Common myeloid progenitor, CD34-positive (primary cell): ENCODE data around the gene SV2B.

Source experiments
- CTCF ChIA-PET: fragments of 350-600 bp; sonication (Branson Sonifier 250); formaldehyde crosslinking; loops from one replicate; lab custom pipeline; 2021; ENCODE audit warnings: antibody characterized with exemption; lab: Charles Lee
- POLR2A ChIA-PET: fragments of 350-600 bp; sonication (Branson Sonifier 250); formaldehyde crosslinking; loops from one replicate; lab custom pipeline; 2021; ENCODE audit warnings: antibody characterized with exemption; lab: Charles Lee
- DNase-seq, 3 donors: peaks; one replicate each; pipeline versions ENCODE4 v3.0.0 to v3.0.0-alpha.2; 2013
- H3K27ac ChIP-seq, 2 experiments: 1 replicate in 1 of 2; 2 replicates in 1 of 2; pipeline ENCODE4 v1.7.0; 2013; ENCODE audit warnings: inconsistent platforms in 2 of 2, low read length in 2 of 2, mild to moderate bottlenecking in 2 of 2, low read depth in 1 of 2, moderate library complexity in 1 of 2; ENCODE audit not compliant: severe bottlenecking in 2 of 2, insufficient read depth in 1 of 2, poor library complexity in 1 of 2
- H3K27me3 ChIP-seq, 5 experiments: replicated peaks in 2 of 5; 1 replicate in 3 of 5; 2 replicates in 2 of 5; pipeline versions ENCODE4 v1.6.1 to v1.7.0; 2013; ENCODE audit warnings: low read length in 4 of 5, mild to moderate bottlenecking in 2 of 5, moderate library complexity in 2 of 5, inconsistent platforms in 1 of 5; ENCODE audit not compliant: insufficient read depth in 5 of 5, control insufficient read depth in 4 of 5
- H3K36me3 ChIP-seq, 4 experiments: 1 replicate in 2 of 4; 2 replicates in 2 of 4; pipeline versions ENCODE4 v1.6.1 to v1.7.0; 2013; ENCODE audit warnings: low read length in 3 of 4, control low read depth in 1 of 4, mild to moderate bottlenecking in 1 of 4; ENCODE audit not compliant: control insufficient read depth in 4 of 4, insufficient read depth in 4 of 4
- H3K4me1 ChIP-seq, 4 experiments: 1 replicate in 3 of 4; 2 replicates in 1 of 4; pipeline versions ENCODE4 v1.6.1 to v1.7.1; 2013; ENCODE audit warnings: low read length in 3 of 4, mild to moderate bottlenecking in 3 of 4, control low read depth in 1 of 4, inconsistent platforms in 1 of 4, moderate library complexity in 1 of 4; ENCODE audit not compliant: control insufficient read depth in 4 of 4, insufficient read depth in 4 of 4; ENCODE audit errors: control extremely low read depth in 1 of 4
- H3K4me3 ChIP-seq, 7 experiments: 1 replicate in 4 of 7; 2 replicates in 3 of 7; pipeline versions ENCODE4 v1.5.1 to v1.7.0; 2013; ENCODE audit warnings: mild to moderate bottlenecking in 7 of 7, low read length in 6 of 7, moderate library complexity in 6 of 7, inconsistent platforms in 2 of 7, low read depth in 2 of 7, control low read depth in 1 of 7; ENCODE audit not compliant: insufficient read depth in 4 of 7, control insufficient read depth in 1 of 7; ENCODE audit errors: extremely low read depth in 1 of 7
- H3K9me3 ChIP-seq, 5 experiments: 1 replicate in 4 of 5; 2 replicates in 1 of 5; pipeline versions ENCODE4 v1.6.1 to v1.7.1; 2013; ENCODE audit warnings: low read length in 4 of 5, mild to moderate bottlenecking in 2 of 5, inconsistent platforms in 1 of 5, low read depth in 1 of 5, moderate library complexity in 1 of 5; ENCODE audit not compliant: control insufficient read depth in 4 of 5, insufficient read depth in 2 of 5; ENCODE audit errors: control extremely low read depth in 1 of 5
- WGBS: methylation state at CpG from one replicate; pipeline ENCODE4 v1.1.5; 2013; ENCODE audit not compliant: insufficient coverage; 5-methylcytosine and 5-hydroxymethylcytosine counted together

SV2B gene

DNA sequence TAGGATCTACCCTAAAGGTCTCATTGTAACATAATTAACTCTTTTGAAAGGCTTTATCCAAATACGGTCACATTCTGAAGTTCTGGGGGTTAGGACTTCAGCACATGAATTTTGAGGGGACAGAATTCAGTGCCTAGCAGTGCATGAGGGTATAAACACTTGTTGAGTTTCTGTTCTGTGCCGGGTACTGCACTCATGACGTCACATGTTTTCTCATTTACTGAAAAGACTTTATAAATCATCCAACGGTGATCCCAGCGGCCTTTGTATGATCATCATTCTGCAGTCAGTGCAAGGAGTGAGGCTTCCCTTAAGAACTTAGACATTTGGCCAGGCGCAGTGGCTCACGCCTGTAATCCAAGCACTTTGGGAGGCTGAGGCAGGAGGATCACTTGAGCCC lies 25.1 kb downstream of the SV2B start:
- Histone ChIP-seq H3K4me3 (no peak overlapping the region), H3K4me1 (no peaks in the 10 kb centered on the region), H3K36me3 (no peaks in the 10 kb centered on the region), H3K9me3 (no peaks in the 10 kb centered on the region), H3K27ac (no peak overlapping the region), H3K27me3 (peaks cover 0 to 39% (median 23%) of the 10 kb centered on the region in 5 experiments)
- ChIA-PET CTCF (no interaction called here), POLR2A (interaction anchor here (0.7 kb wide), 1 partner anchor 10 kb away, joined by 4 read pairs; no protein-coding TSS in a partner anchor)
- DNase-seq: no peak
- WGBS: 96% methylated on average over 7 of the region's 7 CpGs

GRCh38 chr15:91126080-91126479 lies 26.0 kb downstream of the SV2B start:
- CTCF ChIA-PET: no interaction called here
- POLR2A ChIA-PET: no interaction called here

GRCh38 chr15:91127236-91127955 lies 27.3 kb downstream of the SV2B start:
- no peak for DNase-seq
- H3K9me3 ChIP-seq: no peaks in the 10 kb centered on the region
- no peaks in the 10 kb centered on the region for H3K36me3 ChIP-seq
- ChIA-PET POLR2A (no interaction called here), CTCF (interaction anchor here (0.8 to 1.2 kb wide), 3 partner anchors 9 to 40 kb away, joined by 3 to 4 read pairs (median 4); no protein-coding TSS in a partner anchor)
- H3K4me3 ChIP-seq: no peak overlapping the region
- H3K27ac ChIP-seq: no peak overlapping the region
- 74% methylated on average over 7 of the region's 7 CpGs for WGBS
- H3K4me1 ChIP-seq: no peaks in the 10 kb centered on the region
- H3K27me3 ChIP-seq: peaks cover 0 to 30% (median 23%) of the 10 kb centered on the region in 5 experiments

More at GRCh38 chr15:91126080-91126479, 26.0 kb downstream of the SV2B start:
- H3K27me3 ChIP-seq: peaks cover 0 to 34% (median 26%) of the 10 kb centered on the region in 5 experiments
- no peak overlapping the region for H3K4me3 ChIP-seq
- no peak overlapping the region for H3K27ac ChIP-seq
- no peaks in the 10 kb centered on the region for H3K9me3 ChIP-seq
- H3K36me3 ChIP-seq: no peaks in the 10 kb centered on the region
- no peaks in the 10 kb centered on the region for H3K4me1 ChIP-seq
- DNase-seq: no peak

GRCh38 chr15:91128016-91128415 lies 28.0 kb downstream of the SV2B start:
- peaks cover 0 to 29% (median 22%) of the 10 kb centered on the region in 5 experiments for H3K27me3 ChIP-seq
- POLR2A ChIA-PET: no interaction called here
- no peak overlapping the region for H3K4me3 ChIP-seq
- H3K9me3 ChIP-seq: no peaks in the 10 kb centered on the region
- H3K4me1 ChIP-seq: no peaks in the 10 kb centered on the region
- CTCF ChIA-PET: interaction anchor here (0.8 to 1.2 kb wide), 2 partner anchors 9 to 22 kb away, joined by 3 to 4 read pairs; no protein-coding TSS in a partner anchor
- no peak for DNase-seq
- no peak overlapping the region for H3K27ac ChIP-seq
- no peaks in the 10 kb centered on the region for H3K36me3 ChIP-seq
- 100% methylated on average over 3 of the region's 4 CpGs for WGBS

DNA sequence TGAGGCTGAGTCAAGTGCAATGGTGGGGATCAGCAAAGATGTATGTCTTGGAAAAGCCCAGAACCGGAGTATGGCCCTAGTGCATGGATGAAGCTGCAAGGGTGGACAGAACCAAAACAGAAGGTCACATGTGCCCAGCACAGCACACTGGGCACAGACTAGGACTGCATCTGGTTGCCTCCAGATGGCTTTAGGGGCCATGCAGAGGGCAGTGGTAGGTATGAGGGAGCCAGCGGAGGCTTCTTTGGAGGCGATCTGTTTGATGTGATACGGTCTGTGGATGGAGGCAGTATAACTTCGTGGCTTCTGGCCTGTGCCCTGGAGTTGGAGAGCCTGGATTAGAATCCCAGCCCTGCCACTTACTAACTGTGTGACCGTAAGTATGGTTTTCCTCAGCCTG lies 29.4 kb downstream of the SV2B start:
- peaks cover 0 to 26% (median 21%) of the 10 kb centered on the region in 5 experiments for H3K27me3 ChIP-seq
- H3K9me3 ChIP-seq: no peaks in the 10 kb centered on the region
- no peak overlapping the region for H3K4me3 ChIP-seq
- POLR2A ChIA-PET: no interaction called here
- CTCF ChIA-PET: no interaction called here
- 98% methylated on average over 6 of the region's 6 CpGs for WGBS
- H3K36me3 ChIP-seq: no peaks in the 10 kb centered on the region
- DNase-seq: no peak
- H3K4me1 ChIP-seq: no peaks in the 10 kb centered on the region
- H3K27ac ChIP-seq: no peak overlapping the region

DNA sequence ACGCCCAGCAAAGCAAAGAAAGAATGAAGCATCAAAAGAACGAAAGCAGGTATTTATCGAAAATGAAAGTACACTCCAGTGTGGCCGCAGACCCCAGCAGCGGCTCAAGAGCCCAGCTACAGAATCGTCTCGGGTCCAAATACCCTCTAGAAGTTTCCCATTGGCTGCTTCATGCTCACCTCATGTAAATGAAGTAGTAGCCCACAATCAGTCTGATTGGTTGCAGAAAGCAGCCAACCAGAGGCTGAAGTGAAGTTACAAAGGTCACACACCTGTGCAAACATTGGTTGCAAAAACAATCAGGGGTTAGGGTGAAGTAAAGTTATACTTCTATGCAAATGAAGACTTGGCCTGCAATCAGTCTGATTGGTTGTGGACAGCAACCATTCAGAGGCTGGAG lies 32.0 kb downstream of the SV2B start:
- Histone ChIP-seq H3K27ac (no peak overlapping the region), H3K4me1 (no peaks in the 10 kb centered on the region), H3K36me3 (no peaks in the 10 kb centered on the region), H3K9me3 (no peaks in the 10 kb centered on the region), H3K4me3 (no peak overlapping the region), H3K27me3 (peaks cover 0 to 23% (median 8%) of the 10 kb centered on the region in 5 experiments)
- 95% methylated on average over 7 of the region's 7 CpGs for WGBS
- POLR2A ChIA-PET: no interaction called here
- no peak for DNase-seq
- CTCF ChIA-PET: no interaction called here

DNA sequence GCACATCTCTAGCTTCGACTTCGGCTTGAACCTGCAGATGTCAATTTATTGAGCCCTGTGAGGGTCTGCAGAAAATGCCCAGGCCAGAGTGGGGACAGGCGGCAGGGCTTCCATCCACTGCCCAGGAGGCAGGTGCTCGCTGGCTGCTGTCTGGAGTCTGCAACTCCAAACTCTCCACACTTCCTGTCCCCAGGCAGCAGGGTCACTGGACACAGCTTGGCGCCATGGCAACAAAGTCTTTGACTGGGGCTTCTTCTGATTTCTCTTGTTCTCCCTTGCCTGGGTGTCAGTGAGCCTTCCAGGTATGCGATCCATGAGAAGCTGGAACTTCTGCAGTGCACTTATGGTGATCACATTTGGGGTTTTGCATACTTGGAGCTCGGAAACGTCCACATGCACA lies 33.5 kb downstream of the SV2B start:
- H3K9me3 ChIP-seq: no peaks in the 10 kb centered on the region
- H3K27me3 ChIP-seq: peaks cover 0 to 10% (median 3%) of the 10 kb centered on the region in 5 experiments
- H3K4me3 ChIP-seq: no peak overlapping the region
- H3K4me1 ChIP-seq: no peaks in the 10 kb centered on the region
- DNase-seq: no peak
- POLR2A ChIA-PET: no interaction called here
- no peak overlapping the region for H3K27ac ChIP-seq
- WGBS: 97% methylated on average over 8 of the region's 8 CpGs
- CTCF ChIA-PET: no interaction called here
- H3K36me3 ChIP-seq: no peaks in the 10 kb centered on the region
